HepG2 (cell line): ENCODE data around the gene PEX10. TPM values are rescaled to one million over a fixed set of nuclear protein-coding genes. Genes with fewer than 3 reads are reported as not detected.

Experiments used
- ARNT2 ChIP-seq: sonication (generic); formaldehyde crosslinking; IDR thresholded peaks from 2 replicates; pipeline ENCODE4 v1.8.0; 2022; ENCODE audit warnings: mild to moderate bottlenecking, low read depth, missing genetic modification reagents, moderate library complexity
- ATF6 ChIP-seq: sonication (generic); formaldehyde crosslinking; conservative IDR thresholded peaks from 2 replicates; pipeline ENCODE4 v1.4.0; 2020; ENCODE audit warnings: missing genetic modification reagents
- BATF2 ChIP-seq: sonication (generic); formaldehyde crosslinking; IDR thresholded peaks from 2 replicates; pipeline ENCODE4 v1.8.0; 2022; ENCODE audit warnings: mild to moderate bottlenecking, missing genetic modification reagents, moderate library complexity
- BORCS8-MEF2B ChIP-seq: sonication (generic); formaldehyde crosslinking; IDR thresholded peaks from 2 replicates; pipeline ENCODE4 v1.8.0; 2022; ENCODE audit warnings: mild to moderate bottlenecking, missing genetic modification reagents
- DDIT3 ChIP-seq: sonication (generic); formaldehyde crosslinking; IDR thresholded peaks from 2 replicates; pipeline ENCODE4 v1.4.0; 2020; ENCODE audit warnings: mild to moderate bottlenecking, missing genetic modification reagents
- ELF3 ChIP-seq: IDR thresholded peaks from 2 replicates; pipeline ENCODE4 v1.6.1; 2016; ENCODE audit warnings: missing genetic modification reagents, missing compliant biosample characterization
- ESRRA ChIP-seq: sonication (generic); formaldehyde crosslinking; IDR thresholded peaks from 2 replicates; pipeline ENCODE4 v1.5.1; 2020; ENCODE audit warnings: mild to moderate bottlenecking, low read depth, missing genetic modification reagents
- HOXA7 ChIP-seq: sonication (generic); formaldehyde crosslinking; IDR thresholded peaks from 2 replicates; pipeline ENCODE4 v1.8.1; 2022; ENCODE audit warnings: mild to moderate bottlenecking, missing genetic modification reagents, moderate library complexity
- IKZF1 ChIP-seq: fragments of 450-650 bp; IDR thresholded peaks from 2 replicates; pipeline ENCODE4 v1.7.1; 2016
- MIXL1 ChIP-seq: IDR thresholded peaks from 2 replicates; pipeline ENCODE4 v1.6.1; 2016
- MZF1 ChIP-seq: sonication (generic); formaldehyde crosslinking; IDR thresholded peaks from 2 replicates; pipeline ENCODE4 v1.8.1; 2023; ENCODE audit warnings: mild to moderate bottlenecking, missing genetic modification reagents, borderline replicate concordance
- PBX3 ChIP-seq: sonication (generic); formaldehyde crosslinking; IDR thresholded peaks from 2 replicates; pipeline ENCODE4 v1.8.1; 2023; ENCODE audit warnings: missing genetic modification reagents, inconsistent platforms, borderline replicate concordance
- ZBTB34 ChIP-seq: sonication (generic); formaldehyde crosslinking; IDR thresholded peaks from 2 replicates; pipeline ENCODE4 v1.8.0; 2022; ENCODE audit warnings: mild to moderate bottlenecking, missing genetic modification reagents
- ZFP37 ChIP-seq: sonication (generic); formaldehyde crosslinking; IDR thresholded peaks from 2 replicates; pipeline ENCODE4 v1.4.0; 2020; ENCODE audit warnings: missing genetic modification reagents, borderline replicate concordance
- ZFP91 ChIP-seq: sonication (generic); formaldehyde crosslinking; IDR thresholded peaks from 2 replicates; pipeline ENCODE4 v1.9.0; 2022; ENCODE audit warnings: missing genetic modification reagents, mild to moderate bottlenecking, borderline replicate concordance
- ZNF101 ChIP-seq: sonication (generic); formaldehyde crosslinking; IDR thresholded peaks from 2 replicates; pipeline ENCODE4 v1.4.0; 2020; ENCODE audit warnings: mild to moderate bottlenecking, low read depth, missing genetic modification reagents, borderline replicate concordance
- ZNF460 ChIP-seq: sonication (generic); formaldehyde crosslinking; IDR thresholded peaks from 2 replicates; pipeline ENCODE4 v1.5.1; 2020; ENCODE audit warnings: missing genetic modification reagents, mild to moderate bottlenecking, borderline replicate concordance
- ZNF512 ChIP-seq: sonication (generic); formaldehyde crosslinking; IDR thresholded peaks from 2 replicates; pipeline ENCODE4 v1.4.0; 2020; ENCODE audit warnings: mild to moderate bottlenecking, missing genetic modification reagents
- ZNF891 ChIP-seq: sonication (generic); formaldehyde crosslinking; IDR thresholded peaks from 2 replicates; pipeline ENCODE4 v1.5.0; 2020; ENCODE audit warnings: mild to moderate bottlenecking, missing genetic modification reagents
- ZSCAN31 ChIP-seq: sonication (generic); formaldehyde crosslinking; IDR thresholded peaks from 2 replicates; pipeline ENCODE4 v1.5.0; 2020; ENCODE audit warnings: low read depth, mild to moderate bottlenecking, missing genetic modification reagents
- polyA plus RNA-seq, 8 experiments: library from polyadenylated mRNA; depleted of rRNA in 3 of 8; stranded (reverse) in 7 of 8; unstranded in 1 of 8; fragments of >200 nt; fragmentation: Illumina TruSeq in 4 of 8; extraction: Trizol in 4 of 8; gene quantifications; 2 replicates each; pipeline versions ENCODE4 v1.2.1 to v1.2.3, GENCODE V29; 2011 to 2016; ENCODE audit warnings: low read depth in 4 of 8, missing spikeins in 1 of 8, mixed read lengths in 1 of 8; ENCODE audit not compliant: insufficient read depth in 1 of 8
- total RNA-seq, 5 experiments: library from RNA; depleted of rRNA; stranded (reverse); fragments of >200 nt; fragmentation: Illumina TruSeq; extraction: Trizol; gene quantifications; 2 replicates each; pipeline ENCODE4 v1.2.3, GENCODE V29; 2016; ENCODE audit warnings: low read depth in 1 of 5

Gene PEX10
- total and polyA plus RNA-seq, 2 of the 13 experiments (the other 11 are each of a cell fraction or from before 2014, with no cell fraction given), result 16.1 to 39.6 TPM

- peak; percentile 82 for TF ChIP-seq ZNF891 (CRISPR knock-in tag)
- TF ChIP-seq ELF3, result no peak
- peak; percentile 85 for TF ChIP-seq ARNT2
- TF ChIP-seq ZBTB34, result peak; percentile 35; the same call in 1 of the 2 replicates
- no peak; the same call in 1 of the 2 replicates for TF ChIP-seq ESRRA (CRISPR knock-in tag)
- no peak for TF ChIP-seq ZNF512 (CRISPR knock-in tag)
- TF ChIP-seq BORCS8-MEF2B (CRISPR knock-in tag), result peak; percentile 38
- TF ChIP-seq MZF1 (CRISPR knock-in tag), result no peak
- no peak for TF ChIP-seq ZNF101 (CRISPR knock-in tag)
- TF ChIP-seq ZFP37, result 0 out of 2 replicates have a peak, but pooled peaks have one; percentile 59
- TF ChIP-seq IKZF1, result no peak
- no peak for TF ChIP-seq ATF6 (CRISPR knock-in tag)
- TF ChIP-seq ZSCAN31 (CRISPR knock-in tag), result peak; percentile 18; the same call in 1 of the 2 replicates
- no peak for TF ChIP-seq ZNF460 (CRISPR knock-in tag)
- TF ChIP-seq DDIT3 (CRISPR knock-in tag), result no peak
- peak; percentile 22; the same call in 1 of the 2 replicates for TF ChIP-seq PBX3 (CRISPR knock-in tag)
- TF ChIP-seq BATF2 (CRISPR knock-in tag), result peak; percentile 34; the same call in 1 of the 2 replicates
- TF ChIP-seq ZFP91, result peak; percentile 44; the same call in 1 of the 2 replicates
- TF ChIP-seq MIXL1 (CRISPR knock-in tag), result no peak
- 0 out of 2 replicates have a peak, but pooled peaks have one; percentile 77 for TF ChIP-seq HOXA7 (CRISPR knock-in tag)
Measured at GRCh38 chr1:2412773-2413494, 570 bp upstream of the PEX10 start (continued).
